PFSK-1 (cell line): ENCODE data around the gene EPHA3.

ENCODE experiments used
- FOXP2 ChIP-seq: optimal IDR thresholded peaks from 2 replicates; pipeline ENCODE3; 2011; ENCODE audit warnings: borderline replicate concordance, control low read depth, inconsistent platforms; ENCODE audit not compliant: insufficient read depth; ENCODE audit errors: extremely low read length, extremely low read depth
- POLR2AphosphoS5 ChIP-seq: IDR thresholded peaks from 2 replicates; pipeline ENCODE4 v1.6.1; 2012; ENCODE audit warnings: low read depth, mild to moderate bottlenecking, control low read depth, low read length, moderate library complexity
- SIN3A ChIP-seq: IDR thresholded peaks from 2 replicates; pipeline ENCODE4 v1.6.1; 2012; ENCODE audit warnings: mild to moderate bottlenecking, low read length, moderate library complexity, borderline replicate concordance; ENCODE audit not compliant: insufficient read depth
- TAF1 ChIP-seq: IDR thresholded peaks from 2 replicates; pipeline ENCODE4 v1.6.1; 2012; ENCODE audit warnings: low read length, control low read depth, borderline replicate concordance; ENCODE audit not compliant: insufficient read depth
- TF ChIP-seq, protein P1 (sequence below), 2 experiments: IDR thresholded peaks; 2 replicates each; pipeline versions ENCODE4 v1.6.1 to v1.8.0; 2011 to 2012; ENCODE audit warnings: low read depth in 2 of 2, low read length in 2 of 2, control low read depth in 1 of 2, inconsistent platforms in 1 of 2, mild to moderate bottlenecking in 1 of 2, moderate library complexity in 1 of 2; ENCODE audit not compliant: insufficient read depth in 1 of 2

The EPHA3 gene

DNA sequence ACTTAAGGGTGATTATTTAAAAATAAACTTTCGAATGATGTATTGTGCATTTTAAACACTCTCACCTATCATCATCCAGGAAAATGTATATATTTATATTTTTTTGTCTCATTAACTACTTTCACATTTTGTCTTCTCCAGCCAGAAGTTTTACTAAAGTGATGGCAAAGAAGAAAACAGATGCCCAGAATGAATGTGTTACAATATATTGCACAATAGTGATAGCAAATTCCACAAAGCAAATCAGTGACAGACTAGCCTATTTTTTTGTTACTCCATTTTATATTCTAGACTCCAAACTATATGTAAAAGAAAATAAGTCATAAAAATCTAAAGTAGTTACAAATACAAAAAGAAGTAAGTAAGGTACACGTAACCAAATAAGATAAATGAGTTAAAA is 414.7 kb downstream of the EPHA3 start:
- TF ChIP-seq TAF1 (no peak), SIN3A (no peak), FOXP2 (no peak), POLR2AphosphoS5 (no peak)
- TF ChIP-seq, protein P1, sequence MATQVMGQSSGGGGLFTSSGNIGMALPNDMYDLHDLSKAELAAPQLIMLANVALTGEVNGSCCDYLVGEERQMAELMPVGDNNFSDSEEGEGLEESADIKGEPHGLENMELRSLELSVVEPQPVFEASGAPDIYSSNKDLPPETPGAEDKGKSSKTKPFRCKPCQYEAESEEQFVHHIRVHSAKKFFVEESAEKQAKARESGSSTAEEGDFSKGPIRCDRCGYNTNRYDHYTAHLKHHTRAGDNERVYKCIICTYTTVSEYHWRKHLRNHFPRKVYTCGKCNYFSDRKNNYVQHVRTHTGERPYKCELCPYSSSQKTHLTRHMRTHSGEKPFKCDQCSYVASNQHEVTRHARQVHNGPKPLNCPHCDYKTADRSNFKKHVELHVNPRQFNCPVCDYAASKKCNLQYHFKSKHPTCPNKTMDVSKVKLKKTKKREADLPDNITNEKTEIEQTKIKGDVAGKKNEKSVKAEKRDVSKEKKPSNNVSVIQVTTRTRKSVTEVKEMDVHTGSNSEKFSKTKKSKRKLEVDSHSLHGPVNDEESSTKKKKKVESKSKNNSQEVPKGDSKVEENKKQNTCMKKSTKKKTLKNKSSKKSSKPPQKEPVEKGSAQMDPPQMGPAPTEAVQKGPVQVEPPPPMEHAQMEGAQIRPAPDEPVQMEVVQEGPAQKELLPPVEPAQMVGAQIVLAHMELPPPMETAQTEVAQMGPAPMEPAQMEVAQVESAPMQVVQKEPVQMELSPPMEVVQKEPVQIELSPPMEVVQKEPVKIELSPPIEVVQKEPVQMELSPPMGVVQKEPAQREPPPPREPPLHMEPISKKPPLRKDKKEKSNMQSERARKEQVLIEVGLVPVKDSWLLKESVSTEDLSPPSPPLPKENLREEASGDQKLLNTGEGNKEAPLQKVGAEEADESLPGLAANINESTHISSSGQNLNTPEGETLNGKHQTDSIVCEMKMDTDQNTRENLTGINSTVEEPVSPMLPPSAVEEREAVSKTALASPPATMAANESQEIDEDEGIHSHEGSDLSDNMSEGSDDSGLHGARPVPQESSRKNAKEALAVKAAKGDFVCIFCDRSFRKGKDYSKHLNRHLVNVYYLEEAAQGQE (IDR thresholded peaks at IDR 0.05; ENCODE audit: insufficient read depth in 1 of 2, low read depth in 2 of 2, low read length in 2 of 2), result no peak

DNA sequence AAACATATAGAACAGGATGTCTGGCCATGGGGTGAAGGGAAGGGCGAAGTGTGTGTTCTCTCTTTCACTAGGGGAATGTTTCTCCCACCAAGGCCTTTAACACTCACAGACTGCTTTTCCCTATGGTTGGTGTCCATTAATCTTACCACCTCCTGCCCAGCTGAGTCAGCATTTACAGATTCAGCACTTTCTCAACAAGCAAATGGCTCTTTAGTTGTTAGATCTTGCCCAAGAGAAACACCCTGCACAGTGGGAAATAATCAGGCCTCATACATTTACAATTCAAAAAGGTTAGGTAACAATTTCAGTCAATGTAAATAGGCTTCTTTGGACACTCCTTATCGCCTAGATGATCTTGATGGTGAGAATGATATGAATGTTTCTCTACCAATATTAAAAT is 418.2 kb downstream of the EPHA3 start:
- TF ChIP-seq, protein P1 (IDR thresholded peaks at IDR 0.05; ENCODE audit: insufficient read depth in 1 of 2, low read depth in 2 of 2, low read length in 2 of 2), result no peak
- TF ChIP-seq TAF1, result no peak
- TF ChIP-seq SIN3A, result no peak
- no peak for TF ChIP-seq POLR2AphosphoS5
- no peak for TF ChIP-seq FOXP2

DNA sequence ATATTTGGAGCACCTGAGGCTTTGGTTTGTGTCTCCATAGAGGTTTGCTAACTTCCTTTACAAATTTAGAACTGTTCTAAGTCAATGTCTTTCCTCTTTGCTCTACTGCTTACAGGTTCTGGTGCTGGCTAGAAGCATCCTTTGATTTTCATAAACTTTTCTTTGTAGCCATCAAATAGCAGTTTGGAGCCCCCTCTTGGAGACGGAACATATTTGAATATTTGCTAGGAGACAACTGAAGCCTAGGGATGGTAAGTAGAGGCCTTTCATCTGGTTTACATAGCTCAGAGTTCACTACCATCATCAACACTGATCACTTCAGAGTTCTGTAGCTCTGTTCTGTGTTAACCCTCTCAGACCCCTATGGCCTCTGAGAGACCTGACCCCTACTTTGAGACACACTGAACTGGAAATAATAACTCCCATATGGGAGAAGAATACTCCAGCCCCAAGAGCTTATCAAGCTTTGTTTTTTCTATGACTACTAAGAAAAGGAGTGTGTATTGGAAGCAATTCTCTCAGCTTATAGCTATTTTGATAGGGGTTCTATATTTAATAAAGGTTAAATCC is 420.4 kb downstream of the EPHA3 start:
- TF ChIP-seq POLR2AphosphoS5 (no peak), SIN3A (no peak), FOXP2 (no peak), TAF1 (no peak)
- TF ChIP-seq, protein P1 (IDR thresholded peaks at IDR 0.05; ENCODE audit: insufficient read depth in 1 of 2, low read depth in 2 of 2, low read length in 2 of 2), result no peak
